HEK293 (cell line): ENCODE data around the gene GAPVD1.

Experiments
- CTCF ChIP-seq: fragments of 450-650 bp; formaldehyde crosslinking; IDR thresholded peaks from 2 replicates; pipeline ENCODE4 v1.5.1; 2016; ENCODE audit warnings: missing biosample characterization, missing genetic modification characterization
- ELK4 ChIP-seq: IDR thresholded peaks from 2 replicates; pipeline ENCODE4 v1.6.1; 2011; ENCODE audit warnings: mild to moderate bottlenecking, low read depth, low read length, borderline replicate concordance
- MYNN ChIP-seq: fragments of 450-650 bp; formaldehyde crosslinking; IDR thresholded peaks from 2 replicates; pipeline ENCODE4 v1.5.1; 2016; ENCODE audit warnings: missing biosample characterization, missing genetic modification characterization, borderline replicate concordance
- ZNF302 ChIP-seq: fragments of 450-650 bp; formaldehyde crosslinking; IDR thresholded peaks from 2 replicates; pipeline ENCODE4 v1.5.1; 2016; ENCODE audit warnings: missing biosample characterization, missing genetic modification characterization, low read depth
- ZNF449 ChIP-seq: fragments of 450-650 bp; formaldehyde crosslinking; IDR thresholded peaks from 2 replicates; pipeline ENCODE4 v1.5.1; 2017; ENCODE audit warnings: missing biosample characterization, mild to moderate bottlenecking, missing genetic modification characterization, moderate library complexity
- ZNF560 ChIP-seq: fragments of 450-650 bp; formaldehyde crosslinking; IDR thresholded peaks from 2 replicates; pipeline ENCODE4 v1.5.1; 2017; ENCODE audit warnings: missing biosample characterization, missing genetic modification characterization, borderline replicate concordance
- ZSCAN5A ChIP-seq: fragments of 450-650 bp; formaldehyde crosslinking; IDR thresholded peaks from 2 replicates; pipeline ENCODE4 v1.5.1; 2016; ENCODE audit warnings: missing biosample characterization, missing genetic modification characterization

- TF ChIP-seq CTCF, result no peak
- TF ChIP-seq MYNN (tag by site-specific recombination), result no peak
- no peak for TF ChIP-seq ZSCAN5A (tag by site-specific recombination)
- no peak for TF ChIP-seq ZNF560 (tag by site-specific recombination)
- TF ChIP-seq ZNF449 (tag by site-specific recombination), result no peak
- no peak for TF ChIP-seq ZNF302 (tag by site-specific recombination)
- TF ChIP-seq ELK4, result no peak
These were observed 42.6 kb downstream of the GAPVD1 start for GRCh38 chr9:125304273-125304672.
